Dendritic cell treated with granulocyte-macrophage colony-stimulating factor and Interleukin-4, amounts not matched to agents 40 ng/mL and 50 ng/mL, for 4 days (primary cell): ENCODE results near the gene CCL4.
"Not testable (repeated sequence)": the region's sequence is repeated elsewhere in the genome, so short reads cannot be mapped to it uniquely, and the experiment has no call there.

Experiments
- H3K27ac Mint-ChIP-seq: one replicate; pipeline ENCODE4 v1.8.0; 2022; ENCODE audit warnings: mild to moderate bottlenecking, mixed read lengths
- H3K27me3 Mint-ChIP-seq: one replicate; pipeline ENCODE4 v1.8.0; 2022; ENCODE audit warnings: mild to moderate bottlenecking, mixed read lengths
- H3K36me3 Mint-ChIP-seq: one replicate; pipeline ENCODE4 v1.8.0; 2022; ENCODE audit warnings: low read depth, mixed read lengths
- H3K4me1 Mint-ChIP-seq: one replicate; pipeline ENCODE4 v1.8.0; 2022; ENCODE audit warnings: low read depth, mixed read lengths
- H3K4me3 Mint-ChIP-seq: one replicate; pipeline ENCODE4 v1.8.0; 2022; ENCODE audit warnings: mild to moderate bottlenecking, moderate library complexity, mixed read lengths
- H3K9me3 Mint-ChIP-seq: one replicate; pipeline ENCODE4 v1.8.0; 2022; ENCODE audit warnings: mixed read lengths
- intact Hi-C: fragments of 100-400 bp; cut with micrococcal nuclease; formaldehyde crosslinking; loops from one replicate; pipeline ENCODE4 v1.15.0; 2022

CCL4 gene

GRCh38 chr17:36115649-36115977 lies 12.0 kb downstream of the CCL4 start:
- not testable (repeated sequence) for H3K4me3 Mint-ChIP-seq, H3K27ac Mint-ChIP-seq

GRCh38 chr17:36117505-36118382 lies 14.1 kb downstream of the CCL4 start:
- peaks cover 2% of the 10 kb centered on the region for H3K36me3 Mint-ChIP-seq

More at GRCh38 chr17:36115649-36115977, 12.0 kb downstream of the CCL4 start:
- H3K36me3 Mint-ChIP-seq, intact Hi-C loops: not testable (repeated sequence)
- H3K9me3 Mint-ChIP-seq = peaks cover 29% of the 10 kb centered on the region
- peaks cover 24% of the 10 kb centered on the region for H3K4me1 Mint-ChIP-seq
- H3K27me3 Mint-ChIP-seq = peaks cover 10% of the 10 kb centered on the region

GRCh38 chr17:36118477-36119353 lies 15.1 kb downstream of the CCL4 start:
- peaks cover 10% of the 10 kb centered on the region for H3K27me3 Mint-ChIP-seq
- H3K4me3 Mint-ChIP-seq = no peak overlapping the region
- H3K4me1 Mint-ChIP-seq = peaks cover 24% of the 10 kb centered on the region
- peaks cover 8% of the 10 kb centered on the region for H3K9me3 Mint-ChIP-seq
- peak overlapping the region; percentile 51 for H3K27ac Mint-ChIP-seq
- intact Hi-C loops = no loop called here
- no peaks in the 10 kb centered on the region for H3K36me3 Mint-ChIP-seq

More at GRCh38 chr17:36117505-36118382, 14.1 kb downstream of the CCL4 start:
- Mint-ChIP-seq H3K9me3 (peaks cover 14% of the 10 kb centered on the region), H3K4me1 (peaks cover 24% of the 10 kb centered on the region), H3K27me3 (peaks cover 10% of the 10 kb centered on the region), H3K27ac (peak overlapping the region; percentile 51), H3K4me3 (no peak overlapping the region)
- intact Hi-C loops = no loop called here

- no peak overlapping the region for H3K27ac Mint-ChIP-seq
- peaks cover 10% of the 10 kb centered on the region for H3K27me3 Mint-ChIP-seq
- peaks cover 1% of the 10 kb centered on the region for H3K36me3 Mint-ChIP-seq
- H3K4me1 Mint-ChIP-seq = peaks cover 22% of the 10 kb centered on the region
- H3K4me3 Mint-ChIP-seq = no peak overlapping the region
- intact Hi-C loops = no loop called here
- H3K9me3 Mint-ChIP-seq = peaks cover 5% of the 10 kb centered on the region
Observed at GRCh38 chr17:36120221-36120620, 16.6 kb downstream of the CCL4 start.

GRCh38 chr17:36121099-36121498 lies 17.5 kb downstream of the CCL4 start:
- H3K4me3 Mint-ChIP-seq, H3K36me3 Mint-ChIP-seq, intact Hi-C loops, H3K27ac Mint-ChIP-seq: not testable (repeated sequence)
- H3K9me3 Mint-ChIP-seq = peaks cover 14% of the 10 kb centered on the region
- H3K27me3 Mint-ChIP-seq = peaks cover 12% of the 10 kb centered on the region
- peaks cover 19% of the 10 kb centered on the region for H3K4me1 Mint-ChIP-seq

GRCh38 chr17:36123431-36123830 lies 19.8 kb downstream of the CCL4 start:
- Mint-ChIP-seq H3K9me3 (peaks cover 23% of the 10 kb centered on the region), H3K27me3 (peaks cover 3% of the 10 kb centered on the region), H3K4me1 (peaks cover 12% of the 10 kb centered on the region), H3K27ac (no peak overlapping the region), H3K36me3 (peaks cover 9% of the 10 kb centered on the region), H3K4me3 (no peak overlapping the region)
- intact Hi-C loops = no loop called here

GRCh38 chr17:36124879-36125824 lies 21.5 kb downstream of the CCL4 start:
- Mint-ChIP-seq H3K4me1 (peaks cover 12% of the 10 kb centered on the region), H3K36me3 (peaks cover 9% of the 10 kb centered on the region), H3K9me3 (peaks cover 23% of the 10 kb centered on the region), H3K27ac (no peak overlapping the region), H3K27me3 (peaks cover 3% of the 10 kb centered on the region), H3K4me3 (no peak overlapping the region)
- intact Hi-C loops = no loop called here

- H3K27ac Mint-ChIP-seq = no peak overlapping the region
- intact Hi-C loops = no loop called here
- no peak overlapping the region for H3K4me3 Mint-ChIP-seq
Observed at GRCh38 chr17:36127199-36127893, 23.7 kb downstream of the CCL4 start.

GRCh38 chr17:36127911-36128310 lies 24.3 kb downstream of the CCL4 start:
- peaks cover 35% of the 10 kb centered on the region for H3K4me1 Mint-ChIP-seq
- no peak overlapping the region for H3K27ac Mint-ChIP-seq

More at GRCh38 chr17:36127199-36127893, 23.7 kb downstream of the CCL4 start:
- peaks cover 3% of the 10 kb centered on the region for H3K27me3 Mint-ChIP-seq
- H3K9me3 Mint-ChIP-seq = peaks cover 23% of the 10 kb centered on the region
- H3K36me3 Mint-ChIP-seq = peaks cover 9% of the 10 kb centered on the region
- H3K4me1 Mint-ChIP-seq = peaks cover 30% of the 10 kb centered on the region

GRCh38 chr17:36128411-36128978 lies 24.9 kb downstream of the CCL4 start:
- Mint-ChIP-seq H3K27ac (no peak overlapping the region), H3K4me1 (peaks cover 41% of the 10 kb centered on the region), H3K27me3 (peaks cover 3% of the 10 kb centered on the region), H3K4me3 (no peak overlapping the region), H3K36me3 (peaks cover 9% of the 10 kb centered on the region), H3K9me3 (peaks cover 23% of the 10 kb centered on the region)
- intact Hi-C loops = no loop called here

More at GRCh38 chr17:36127911-36128310, 24.3 kb downstream of the CCL4 start:
- Mint-ChIP-seq H3K27me3 (peaks cover 3% of the 10 kb centered on the region), H3K36me3 (peaks cover 9% of the 10 kb centered on the region), H3K4me3 (no peak overlapping the region), H3K9me3 (peaks cover 23% of the 10 kb centered on the region)
- intact Hi-C loops = no loop called here

GRCh38 chr17:36129616-36130015 lies 26.0 kb downstream of the CCL4 start:
- Mint-ChIP-seq H3K4me3 (no peak overlapping the region), H3K27ac (no peak overlapping the region), H3K27me3 (peaks cover 3% of the 10 kb centered on the region), H3K4me1 (peaks cover 48% of the 10 kb centered on the region), H3K9me3 (peaks cover 23% of the 10 kb centered on the region), H3K36me3 (peaks cover 9% of the 10 kb centered on the region)
- intact Hi-C loops = no loop called here

GRCh38 chr17:36130346-36130745 lies 26.7 kb downstream of the CCL4 start:
- intact Hi-C loops = no loop called here

More at GRCh38 chr17:36130346-36130745, 26.7 kb downstream of the CCL4 start:
- Mint-ChIP-seq H3K4me3 (no peak overlapping the region), H3K9me3 (peaks cover 17% of the 10 kb centered on the region), H3K4me1 (peaks cover 51% of the 10 kb centered on the region), H3K27ac (peak overlapping the region; percentile 52), H3K36me3 (peaks cover 6% of the 10 kb centered on the region), H3K27me3 (peaks cover 3% of the 10 kb centered on the region)
